ENCODE data around the gene ANKRD34A. TPM values are rescaled to one million over a fixed set of nuclear protein-coding genes. Genes with fewer than 3 reads are reported as not detected.
A peak's percentile ranks its signal among the peaks of the same experiment; 100 is the strongest.

ANKRD34A gene
- total RNA-seq, 1 donor from 2014 or later = 0.30 TPM

DNA sequence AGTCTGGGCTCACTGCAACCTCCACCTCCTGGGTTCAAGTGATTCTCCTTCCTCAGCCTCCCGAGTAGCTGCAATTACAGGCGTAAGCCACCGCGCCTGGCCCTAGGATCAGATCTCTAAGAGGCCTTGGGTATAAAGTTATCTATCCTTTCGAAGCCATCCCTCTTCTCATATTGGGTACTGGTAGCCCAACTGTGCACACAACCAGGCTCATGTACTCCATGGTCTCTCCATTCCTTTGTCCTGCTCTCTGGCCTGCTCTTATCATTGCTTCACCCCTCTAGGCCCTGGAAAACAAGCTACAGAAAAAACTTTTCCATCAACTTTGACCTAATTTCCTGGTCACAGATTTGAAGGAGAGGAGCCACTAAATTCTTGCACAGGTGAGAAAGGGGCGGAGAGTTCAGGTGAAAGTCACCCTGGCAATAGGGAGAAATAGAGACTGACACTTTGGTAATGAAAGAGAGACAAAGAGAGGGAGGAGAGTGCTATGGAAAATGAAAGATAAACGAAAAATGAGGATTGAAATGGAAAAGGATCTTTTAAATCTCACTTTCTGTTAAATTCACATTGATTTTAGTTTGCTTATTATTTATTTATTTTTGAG lies 26.0 kb upstream of the ANKRD34A start:
- no peak for DNase-seq

DNA sequence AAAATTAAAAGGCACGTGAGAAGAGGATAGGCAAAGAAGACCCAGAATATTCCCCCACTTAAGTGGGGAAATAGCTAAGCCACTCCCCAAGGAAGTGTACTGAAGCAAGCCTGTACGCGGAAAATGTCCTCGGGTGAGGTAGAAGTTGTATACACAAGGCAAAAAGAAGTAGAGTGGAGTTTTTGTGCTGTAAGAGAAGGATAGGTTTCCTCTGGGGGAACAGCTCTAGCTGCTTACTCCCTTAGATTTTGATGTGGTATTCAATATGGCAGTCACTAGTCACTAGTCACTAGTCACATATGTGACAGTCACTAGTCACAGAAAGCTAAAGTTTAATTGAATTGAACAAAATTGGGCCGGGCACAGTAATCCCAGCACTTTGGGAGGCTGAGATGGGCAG lies 24.4 kb upstream of the ANKRD34A start:
- DNase-seq = no peak

DNA sequence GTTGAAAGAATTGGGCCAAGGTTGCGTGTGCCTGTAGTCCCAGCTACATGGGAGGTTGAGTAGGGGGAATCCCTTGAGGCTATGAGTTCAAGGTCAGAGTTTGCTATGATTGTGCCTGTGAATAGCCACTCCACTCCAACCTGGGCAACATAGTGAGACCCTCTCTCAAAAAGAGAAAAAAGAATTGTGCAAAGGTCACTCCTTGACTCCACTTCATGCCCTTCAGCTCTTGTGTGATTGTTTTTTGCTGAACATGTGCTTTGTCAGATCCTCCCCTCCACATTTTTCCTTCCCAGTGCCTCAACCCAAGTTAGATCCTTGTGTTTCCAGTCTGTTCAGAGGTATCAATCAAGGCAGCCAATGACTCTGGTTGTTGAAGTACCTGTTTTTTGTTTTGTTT lies 23.6 kb upstream of the ANKRD34A start:
- no peak for DNase-seq

DNA sequence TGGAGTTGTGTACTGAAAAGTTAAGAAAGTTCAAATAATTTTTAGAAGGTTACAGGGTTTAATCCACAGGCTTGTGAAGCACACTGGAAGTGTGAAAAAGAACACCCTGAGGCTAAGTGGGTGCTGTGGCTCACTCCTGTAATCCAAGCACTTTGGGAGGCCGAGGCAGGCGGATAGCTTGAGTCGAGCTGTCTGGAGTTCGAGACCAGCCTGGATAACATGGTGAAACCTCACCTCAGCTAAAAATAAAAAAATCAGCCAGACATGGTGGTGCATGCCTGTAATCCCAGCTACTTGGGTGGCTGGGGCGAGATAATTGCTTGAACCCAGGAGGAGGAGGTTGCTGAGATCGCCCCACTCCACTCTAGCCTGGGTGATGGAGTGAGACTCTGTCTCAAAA lies 22.2 kb upstream of the ANKRD34A start:
- no peak for DNase-seq

DNA sequence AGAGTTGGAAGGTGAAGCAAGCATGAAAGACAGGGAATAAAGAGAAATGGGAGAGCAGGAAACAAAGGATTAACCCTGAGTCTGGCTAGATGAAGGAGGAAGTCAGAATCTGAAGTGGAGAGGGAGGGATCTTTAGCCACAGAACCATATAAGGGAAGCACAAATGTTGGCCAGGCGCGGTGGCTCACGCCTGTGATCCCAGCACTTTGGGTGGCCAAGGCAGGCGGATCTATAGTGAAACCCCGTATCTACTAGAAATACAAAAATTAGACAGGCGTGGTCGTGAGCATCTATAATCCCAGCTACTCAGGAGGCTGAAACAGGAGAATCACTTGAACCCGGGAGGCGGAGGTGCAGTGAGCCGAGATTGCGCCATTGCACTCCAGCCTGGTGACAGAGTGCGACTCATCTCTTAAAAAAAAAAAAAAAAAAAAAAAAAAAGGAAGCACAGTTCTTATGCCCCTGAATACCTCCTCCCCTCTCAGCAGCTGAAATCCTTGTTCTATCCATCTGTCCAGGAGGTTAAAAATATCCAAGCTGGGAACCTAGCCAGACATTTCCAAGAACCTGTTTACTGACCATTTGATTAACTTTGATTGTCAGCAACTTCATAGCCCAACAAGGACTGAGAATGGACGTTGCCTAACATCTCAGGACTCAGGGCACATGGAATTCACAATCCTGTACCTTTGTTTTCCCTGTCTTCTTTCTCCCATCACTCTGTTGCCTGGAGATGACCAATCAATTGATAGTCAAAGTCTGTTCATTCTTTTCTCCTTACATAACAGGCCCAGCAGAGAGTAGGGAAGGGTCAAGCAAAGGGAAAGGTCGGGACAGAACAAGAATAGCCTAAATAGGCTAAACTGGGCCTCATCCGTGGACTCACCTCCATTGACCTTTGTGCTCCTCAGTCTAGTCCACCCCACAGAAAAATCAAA lies 21.4 kb upstream of the ANKRD34A start:
- no peak for DNase-seq

DNA sequence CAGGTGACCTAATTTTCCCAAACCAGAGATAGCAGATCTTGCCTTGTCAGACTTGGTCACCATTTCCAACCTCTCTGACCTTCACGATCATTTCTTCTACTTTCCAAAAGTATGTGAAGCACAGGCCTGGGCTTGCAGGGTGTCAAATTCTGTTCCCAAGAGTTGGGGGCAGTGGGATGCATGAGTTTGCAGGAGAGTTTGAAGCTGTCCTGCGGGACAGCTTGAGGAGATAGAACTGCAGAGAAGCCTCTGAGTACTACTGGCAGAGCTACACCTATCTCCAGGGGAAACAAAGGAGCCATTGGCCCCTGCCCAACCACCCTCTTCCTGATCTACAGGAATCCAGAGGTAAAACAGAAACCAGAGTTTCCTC lies 20.7 kb upstream of the ANKRD34A start:
- DNase-seq = no peak

DNA sequence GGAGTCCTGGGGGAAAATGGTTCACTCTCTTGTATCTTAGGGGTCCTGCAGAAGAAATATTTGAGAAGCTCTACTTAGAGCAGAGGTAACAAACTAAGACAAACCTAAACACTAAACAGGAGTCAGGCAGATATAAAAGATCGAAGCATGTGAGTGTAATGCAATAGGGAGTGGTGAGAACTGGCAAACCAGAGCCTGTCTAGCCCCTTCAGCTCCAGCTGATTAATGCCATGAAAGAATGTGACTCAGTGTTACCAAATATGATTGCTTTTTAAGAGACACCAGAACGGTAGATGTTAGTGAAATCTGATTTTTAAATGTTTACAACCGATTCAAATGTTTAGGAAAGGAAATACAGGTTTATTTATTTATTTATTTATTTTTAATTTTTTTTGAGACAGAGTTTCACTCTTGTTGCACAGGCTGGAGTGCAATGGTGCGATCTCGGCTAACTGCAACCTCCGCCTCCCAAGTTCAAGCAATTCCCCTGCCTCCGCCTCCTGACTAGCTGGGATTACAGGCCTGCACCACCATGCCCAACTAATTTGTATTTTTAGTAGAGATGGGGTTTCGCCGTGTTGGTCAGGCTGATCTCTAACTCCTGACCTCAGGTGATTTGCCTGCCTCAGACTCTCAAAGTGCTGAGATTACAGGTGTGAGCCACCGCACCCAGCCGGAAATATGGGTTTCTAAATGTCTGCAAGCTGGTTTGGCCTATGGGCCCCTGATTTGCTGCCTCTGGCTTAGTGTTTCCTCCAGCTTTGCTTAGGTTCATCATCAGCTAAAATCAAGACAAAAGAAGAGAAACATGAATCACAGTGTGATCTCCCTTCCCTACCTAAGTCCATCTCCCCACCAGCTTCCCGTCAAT lies 19.8 kb upstream of the ANKRD34A start:
- DNase-seq = no peak

DNA sequence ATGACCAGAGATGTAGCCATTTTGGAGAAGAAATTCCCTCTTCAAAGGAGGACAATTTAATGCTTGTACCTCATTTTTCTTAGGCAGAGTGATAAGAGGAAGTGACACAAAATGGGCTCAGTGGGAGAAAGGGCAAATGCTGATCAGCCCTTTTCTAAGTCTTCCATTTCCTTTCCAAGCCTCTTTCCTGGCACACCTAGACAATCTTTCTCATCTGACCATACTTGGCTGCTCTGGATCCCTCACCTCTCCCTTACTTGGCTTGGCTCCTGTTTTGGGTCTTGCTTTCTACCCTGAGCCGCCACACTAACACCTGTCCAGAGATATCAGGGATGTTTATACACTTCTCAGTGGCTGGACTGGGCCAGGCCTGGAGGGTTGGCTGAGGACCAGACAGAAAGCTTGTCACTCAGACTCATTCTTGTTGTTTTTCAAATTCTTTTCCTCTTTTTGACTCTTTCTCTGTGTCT lies 18.9 kb upstream of the ANKRD34A start:
- DNase-seq = no peak

DNA sequence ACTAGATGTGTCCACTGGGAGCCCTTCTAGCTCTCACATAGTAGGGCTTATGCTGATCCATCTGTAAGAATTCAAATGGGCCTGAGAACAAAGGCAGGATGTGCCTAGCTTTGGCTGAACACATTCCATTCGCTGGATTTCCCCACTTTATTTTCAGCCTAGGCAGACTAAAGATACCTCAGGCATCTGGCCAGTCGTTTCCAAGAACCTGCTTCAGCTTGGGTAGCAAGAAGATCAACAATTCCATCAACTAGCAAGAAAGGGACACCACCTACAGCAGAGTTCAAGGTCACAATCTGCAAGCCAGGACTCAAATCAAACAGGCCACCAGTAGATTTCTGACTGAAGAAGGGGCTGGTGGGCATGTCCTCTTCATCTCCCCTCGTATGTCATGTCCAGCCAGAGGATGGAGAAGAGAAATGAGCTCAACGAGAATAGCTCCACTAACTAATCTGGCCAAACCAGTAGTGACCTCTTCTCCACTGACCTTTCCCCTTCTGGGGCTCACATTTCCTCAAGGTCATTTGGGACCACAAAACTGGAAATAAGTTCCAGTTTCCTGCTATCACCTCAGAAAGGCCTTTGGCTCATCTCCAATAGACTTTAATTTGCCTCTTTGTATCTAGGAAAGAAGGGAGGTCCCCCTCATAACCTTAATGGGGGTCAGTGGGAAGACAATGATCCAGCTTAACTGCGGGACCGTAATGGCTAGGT lies 17.8 kb upstream of the ANKRD34A start:
- no peak for DNase-seq

DNA sequence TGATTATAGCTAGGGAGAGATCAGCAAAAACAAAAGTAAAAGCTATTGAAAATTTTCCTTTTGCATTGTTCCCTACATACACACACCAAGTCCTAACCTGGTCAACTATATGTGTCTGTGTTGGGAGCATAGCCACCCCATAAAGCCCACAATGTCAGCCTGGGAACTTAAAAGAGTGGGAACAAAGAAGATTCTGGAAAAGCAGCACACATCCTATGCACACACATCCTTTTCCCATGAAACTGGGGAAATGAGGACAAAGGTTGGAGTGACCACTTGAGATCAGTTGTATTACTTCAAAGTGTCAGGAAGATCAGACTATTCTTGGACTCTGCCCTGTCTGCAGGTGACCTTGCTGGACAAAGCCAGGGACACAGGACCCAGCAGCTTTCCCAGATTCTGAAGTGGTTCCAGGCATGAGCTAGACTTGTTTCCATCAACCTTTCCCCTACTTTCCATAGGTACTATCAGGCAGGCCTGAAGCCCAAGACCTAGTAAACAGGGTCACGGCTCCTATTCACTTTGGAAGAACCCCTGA lies 16.2 kb upstream of the ANKRD34A start:
- no peak for DNase-seq

DNA sequence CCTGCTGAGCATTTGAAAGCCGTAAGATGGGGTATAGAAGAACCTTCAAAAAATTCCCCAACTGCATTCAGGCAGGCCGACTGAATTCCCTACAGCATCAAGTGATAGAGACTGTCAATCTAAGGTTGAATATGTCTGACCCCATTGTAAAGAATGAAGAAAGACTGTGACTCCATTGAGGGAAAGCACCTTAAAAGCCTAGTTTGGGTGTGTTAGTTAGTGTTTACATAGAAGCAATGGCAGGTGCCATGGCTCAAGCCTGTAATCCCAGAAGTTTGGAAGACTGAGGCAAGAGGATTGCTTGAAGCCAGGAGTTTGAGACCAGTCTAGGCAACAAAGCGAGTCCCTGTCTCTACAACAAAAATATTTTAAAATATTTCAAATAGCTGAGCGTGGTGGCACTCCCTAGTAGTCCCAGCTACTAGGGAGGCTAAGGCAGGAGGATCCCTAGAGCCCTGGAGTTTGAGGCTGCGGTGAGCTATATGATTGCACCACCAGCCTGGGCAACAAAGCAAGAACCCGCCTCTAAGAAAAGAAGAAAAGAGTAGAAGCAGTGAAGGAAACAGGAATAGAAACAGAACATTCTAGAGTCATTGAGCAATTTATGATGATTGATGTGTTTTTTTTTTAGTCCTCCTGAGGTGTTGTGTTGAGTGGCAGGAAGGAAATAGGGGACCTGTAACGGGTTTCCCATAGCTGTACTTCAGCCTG lies 15.5 kb upstream of the ANKRD34A start:
- DNase-seq = peak; percentile 33

DNA sequence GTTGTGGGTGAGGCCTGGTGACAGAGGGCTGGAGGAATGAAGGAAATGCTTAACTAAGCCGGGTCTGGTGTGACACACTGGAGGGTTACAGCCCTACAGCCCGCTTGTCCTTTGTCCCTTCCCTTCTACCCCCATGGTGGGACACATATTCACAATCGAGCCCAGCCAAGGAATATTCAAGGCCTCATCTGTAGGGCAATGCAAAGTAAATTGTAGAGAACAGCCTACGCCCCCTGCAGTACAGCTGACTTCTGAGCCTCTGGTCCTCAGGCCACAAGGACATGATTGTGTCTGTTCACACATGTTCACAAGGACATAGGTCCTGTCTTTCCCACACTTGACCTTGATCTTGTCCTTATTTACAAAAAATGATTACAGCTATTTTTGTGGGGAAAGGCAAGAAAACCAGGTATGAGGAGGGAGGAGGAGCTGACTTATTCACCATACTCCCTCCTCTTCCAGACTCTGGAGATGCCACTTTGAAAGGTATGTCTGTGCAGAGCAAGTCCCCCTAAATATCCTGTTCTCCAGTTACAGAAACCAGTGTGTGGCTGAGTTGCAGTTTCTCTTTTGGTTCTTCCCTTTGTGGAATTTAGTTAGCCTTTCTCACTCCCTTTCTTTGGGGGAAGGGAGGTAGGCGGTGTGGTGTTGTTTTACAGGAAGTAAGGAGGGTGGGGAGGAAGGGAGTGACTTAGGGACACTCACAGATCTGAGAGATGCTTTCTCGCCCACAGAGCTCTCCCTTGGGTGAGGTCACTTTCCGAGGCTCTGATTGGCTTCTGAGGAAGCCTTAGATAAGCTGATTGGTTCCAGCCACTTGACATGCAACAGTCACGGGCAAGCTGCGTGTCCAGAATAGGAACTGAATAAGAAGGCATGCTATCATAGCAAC lies 14.7 kb upstream of the ANKRD34A start:
- DNase-seq = peak; percentile 100

DNA sequence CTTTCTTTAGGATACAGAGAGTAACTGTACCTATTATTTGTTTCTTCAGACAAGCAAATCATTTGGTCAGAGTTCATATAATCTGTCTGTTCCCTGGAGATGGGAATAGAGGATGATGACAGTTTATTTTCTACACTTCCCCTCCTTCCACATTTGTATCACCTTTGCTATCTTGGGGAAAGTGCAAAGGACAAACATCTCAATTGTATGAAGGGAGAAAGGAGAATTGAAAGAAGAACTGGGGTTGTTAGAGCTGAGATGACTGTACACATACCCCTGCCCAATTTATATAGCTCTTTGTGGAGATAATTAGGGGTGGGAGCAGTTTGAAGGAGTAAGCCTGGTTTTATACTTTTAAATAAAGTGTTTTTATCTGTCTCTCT lies 14.1 kb upstream of the ANKRD34A start:
- DNase-seq = no peak

DNA sequence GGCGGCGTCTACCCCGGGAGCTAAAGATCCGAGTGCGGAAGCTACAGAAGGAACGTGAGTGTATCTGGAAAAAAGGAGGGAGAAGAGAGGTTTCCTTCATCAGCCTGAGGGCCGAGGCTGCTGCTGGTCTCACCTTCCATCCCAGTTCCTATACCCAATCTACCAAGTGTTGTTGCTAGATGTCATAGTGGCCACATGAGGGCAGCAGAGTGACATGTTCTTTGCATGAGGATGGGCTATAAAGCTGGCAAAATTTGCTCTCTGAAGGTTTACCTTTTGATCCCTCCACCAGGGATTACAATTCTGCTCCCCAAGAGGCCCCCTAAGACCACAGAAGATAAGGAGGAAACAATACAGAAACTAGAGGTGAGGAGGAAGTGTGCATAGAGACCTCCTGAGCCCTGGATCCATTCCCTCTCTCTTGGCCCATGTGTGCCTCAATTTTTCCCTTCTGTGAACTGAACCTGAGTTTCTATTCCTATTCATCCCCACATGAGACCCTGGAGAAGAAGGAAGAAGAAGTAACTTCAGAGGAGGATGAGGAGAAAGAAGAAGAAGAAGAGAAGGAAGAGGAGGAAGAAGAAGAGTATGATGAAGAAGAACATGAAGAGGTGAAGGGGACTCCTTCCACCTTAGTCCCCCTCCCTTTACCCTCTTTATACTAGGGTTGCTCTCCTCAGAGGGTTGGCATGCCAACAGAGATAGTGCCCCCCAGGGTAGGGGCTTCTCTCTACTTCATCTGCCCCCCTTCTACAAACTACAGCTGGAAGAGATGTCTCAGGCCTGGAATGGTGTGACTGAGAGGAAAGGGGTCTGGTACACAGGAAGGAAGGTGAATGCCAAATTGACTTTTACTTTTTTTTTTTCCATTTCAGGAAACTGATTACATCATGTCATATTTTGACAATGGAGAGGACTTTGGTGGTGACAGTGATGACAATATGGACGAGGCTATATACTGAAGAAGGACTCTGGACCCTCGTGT lies 13.4 kb upstream of the ANKRD34A start:
- DNase-seq = peak; percentile 81

DNA sequence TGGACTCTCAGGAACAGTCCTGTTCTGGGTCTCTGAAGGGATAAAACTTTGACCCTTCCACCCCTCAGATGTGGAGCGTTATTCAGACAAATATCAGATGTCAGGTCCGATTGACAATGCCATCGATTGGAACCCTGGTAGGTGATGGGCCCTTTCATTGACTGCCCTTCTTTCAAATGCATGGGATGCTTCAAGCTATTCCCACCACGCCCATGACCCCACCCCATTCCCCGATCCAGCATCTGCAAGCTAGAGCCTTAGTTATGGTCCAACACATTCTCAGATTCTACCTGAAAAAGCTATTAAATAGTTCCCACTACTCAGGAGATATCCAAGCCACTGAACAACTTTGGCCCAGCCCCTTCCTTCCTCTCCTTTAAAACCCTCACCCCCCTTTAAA lies 12.6 kb upstream of the ANKRD34A start:
- DNase-seq = no peak

DNA sequence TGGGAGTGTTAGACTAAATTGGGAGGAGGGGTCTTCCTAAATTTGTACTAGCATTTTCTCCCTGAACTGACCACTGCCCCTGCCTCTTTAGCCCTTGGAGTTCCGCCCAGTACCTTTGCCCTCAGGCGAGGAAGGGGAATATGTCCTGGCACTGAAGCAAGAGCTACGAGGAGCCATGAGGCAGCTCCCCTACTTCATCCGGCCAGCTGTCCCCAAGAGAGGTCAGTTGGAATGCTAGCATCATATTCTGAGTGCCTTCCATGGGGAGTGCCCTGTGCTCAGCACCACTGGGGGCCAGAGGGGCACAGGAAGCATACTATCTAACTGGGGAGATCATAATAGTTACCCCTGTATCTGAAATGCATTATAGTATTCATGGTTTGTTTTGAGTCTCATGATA lies 10.8 kb upstream of the ANKRD34A start:
- no peak for DNase-seq

DNA sequence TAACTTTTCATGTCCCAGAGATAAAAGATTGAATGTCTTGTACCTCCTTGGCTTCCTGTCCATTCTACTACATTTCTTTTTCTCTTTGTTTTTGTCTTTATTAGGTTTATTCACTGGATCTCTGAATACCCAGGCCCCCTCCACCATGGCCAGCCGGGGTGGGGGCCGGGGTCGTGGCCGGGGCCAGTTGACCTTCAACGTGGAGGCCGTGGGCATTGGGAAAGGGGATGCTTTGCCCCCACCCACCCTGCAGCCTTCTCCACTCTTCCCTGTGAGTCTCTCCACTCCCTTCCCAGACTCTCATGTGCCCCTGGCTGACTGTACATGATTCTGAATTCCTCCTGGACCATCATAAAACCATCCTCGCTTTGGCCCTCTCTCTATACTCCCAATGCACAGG lies 10.3 kb upstream of the ANKRD34A start:
- DNase-seq = no peak

DNA sequence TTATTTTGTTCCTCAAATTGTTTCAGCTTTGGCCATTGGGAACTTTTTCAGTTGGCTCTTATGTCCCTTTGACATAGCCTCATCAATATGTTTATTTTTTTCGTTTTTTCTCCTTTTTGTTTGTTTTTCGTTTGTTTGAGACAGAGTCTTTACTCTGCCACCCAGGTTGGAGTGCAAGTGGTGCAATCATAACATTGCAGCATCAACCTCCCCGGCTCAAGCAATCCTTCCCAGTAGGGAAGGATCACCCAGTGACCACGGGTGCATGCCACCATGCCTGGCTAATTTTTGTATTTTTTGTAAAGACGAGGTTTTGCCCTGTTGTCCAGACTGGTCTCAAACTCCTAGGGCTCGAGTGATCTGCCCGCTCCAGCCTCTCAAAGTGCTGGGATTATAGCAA lies 8.2 kb upstream of the ANKRD34A start:
- DNase-seq = no peak

DNA sequence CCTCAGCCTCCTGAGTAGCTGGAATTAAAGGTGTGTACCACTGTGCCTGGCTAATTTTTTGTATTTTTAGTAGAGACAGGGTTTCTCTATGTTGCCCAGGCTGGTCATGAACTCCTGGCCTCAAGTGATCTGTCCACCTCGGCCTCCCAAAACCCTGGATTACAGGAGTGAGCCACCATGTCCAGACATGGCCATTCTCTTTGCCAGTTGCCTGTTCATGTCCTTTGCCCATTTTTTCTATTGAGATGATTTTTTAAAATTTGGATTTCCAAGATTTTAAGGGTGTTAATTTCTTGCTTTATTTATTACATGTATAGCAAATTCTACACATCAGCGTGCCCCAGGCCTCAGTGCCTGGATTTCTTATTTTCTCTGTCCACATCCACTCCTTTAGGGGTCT lies 2.9 kb upstream of the ANKRD34A start:
- DNase-seq = no peak

Measured in skin of body (tissue), 2 donors.